Activated B cell treated with CpG ODN at 0.5 μM for 24 hours (primary cell): ENCODE data around the gene SHROOM2. TPM values are rescaled to one million over a fixed set of nuclear protein-coding genes. Genes with fewer than 3 reads are reported as not detected.

Experiments used
- ATAC-seq: fragments of 200-7000 bp; cut with Tn5 transposase; one replicate; pipeline ENCODE4 v1.10.0; 2021; ENCODE audit warnings: low read depth, mild to moderate bottlenecking, moderate library complexity
- CTCF ChIA-PET: fragments of 350-600 bp; sonication (Branson Sonifier 250); formaldehyde crosslinking; loops from one replicate; lab custom pipeline; 2021; ENCODE audit warnings: antibody characterized with exemption; lab: Charles Lee
- POLR2A ChIA-PET: fragments of 350-600 bp; sonication (Branson Sonifier 250); formaldehyde crosslinking; loops from one replicate; lab custom pipeline; 2021; ENCODE audit warnings: antibody characterized with exemption; lab: Charles Lee
- DNase-seq: peaks from one replicate; pipeline ENCODE4 v3.0.0; 2022
- H3K27ac Mint-ChIP-seq: one replicate; pipeline ENCODE4 v1.8.0; 2020; ENCODE audit warnings: mixed read lengths
- H3K27me3 Mint-ChIP-seq: one replicate; pipeline ENCODE4 v1.8.0; 2021; ENCODE audit warnings: mixed read lengths
- H3K36me3 Mint-ChIP-seq: one replicate; pipeline ENCODE4 v1.8.0; 2021; ENCODE audit warnings: low read depth, mixed read lengths
- H3K4me1 Mint-ChIP-seq: one replicate; pipeline ENCODE4 v1.8.0; 2021; ENCODE audit warnings: mixed read lengths
- H3K4me3 Mint-ChIP-seq: one replicate; pipeline ENCODE4 v1.8.0; 2020; ENCODE audit warnings: mild to moderate bottlenecking, mixed read lengths
- H3K9me3 Mint-ChIP-seq: one replicate; pipeline ENCODE4 v1.8.0; 2020; ENCODE audit warnings: mixed read lengths
- intact Hi-C: fragments of 100-400 bp; cut with micrococcal nuclease; formaldehyde crosslinking; loops from one replicate; pipeline ENCODE4 v1.15.1; 2024
- total RNA-seq: library from RNA; stranded (reverse); gene quantifications from 2 replicates; pipeline ENCODE4 v1.2.3, GENCODE V29; 2022
- TF ChIP-seq, protein P1 (sequence below): fragments of 200-600 bp; IDR thresholded peaks from one replicate; pipeline ENCODE4 v1.8.0; 2022; ENCODE audit warnings: antibody characterized with exemption, mild to moderate bottlenecking

Gene SHROOM2
- total RNA-seq, 1 donor from 2014 or later, result not detected

DNA sequence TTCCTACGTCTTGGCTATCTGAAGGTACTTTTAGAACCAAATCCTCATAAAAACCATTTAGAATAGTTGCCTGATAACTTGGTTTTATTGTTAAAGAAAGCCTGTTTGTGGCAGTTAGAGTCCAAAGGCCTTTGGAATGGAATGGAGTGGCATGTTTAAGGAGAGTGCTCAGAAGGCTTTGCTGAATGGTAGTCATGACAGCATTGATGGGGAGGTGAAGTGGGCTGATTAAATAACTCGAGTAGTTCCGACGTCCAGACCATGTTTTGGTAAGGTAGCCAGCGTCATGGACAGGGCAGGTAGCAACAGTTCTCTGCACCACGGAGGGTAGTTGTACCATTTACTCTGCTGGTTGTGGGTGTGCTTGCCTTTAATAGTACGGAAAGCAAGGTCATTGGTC lies 94.6 kb downstream of the SHROOM2 start:
- Mint-ChIP-seq H3K9me3 (no peaks in the 10 kb centered on the region), H3K4me1 (peaks cover 2% of the 10 kb centered on the region), H3K27ac (no peak overlapping the region), H3K27me3 (peaks cover 3% of the 10 kb centered on the region), H3K36me3 (no peaks in the 10 kb centered on the region), H3K4me3 (no peak overlapping the region)
- POLR2A ChIA-PET, result no interaction called here
- CTCF ChIA-PET, result no interaction called here
- ATAC-seq (no peak), DNase-seq (no peak)
- intact Hi-C loops, result loop anchor here (10.0 kb wide), 1 partner anchor 714 kb away; no protein-coding TSS in a partner anchor
- TF ChIP-seq, protein P1, sequence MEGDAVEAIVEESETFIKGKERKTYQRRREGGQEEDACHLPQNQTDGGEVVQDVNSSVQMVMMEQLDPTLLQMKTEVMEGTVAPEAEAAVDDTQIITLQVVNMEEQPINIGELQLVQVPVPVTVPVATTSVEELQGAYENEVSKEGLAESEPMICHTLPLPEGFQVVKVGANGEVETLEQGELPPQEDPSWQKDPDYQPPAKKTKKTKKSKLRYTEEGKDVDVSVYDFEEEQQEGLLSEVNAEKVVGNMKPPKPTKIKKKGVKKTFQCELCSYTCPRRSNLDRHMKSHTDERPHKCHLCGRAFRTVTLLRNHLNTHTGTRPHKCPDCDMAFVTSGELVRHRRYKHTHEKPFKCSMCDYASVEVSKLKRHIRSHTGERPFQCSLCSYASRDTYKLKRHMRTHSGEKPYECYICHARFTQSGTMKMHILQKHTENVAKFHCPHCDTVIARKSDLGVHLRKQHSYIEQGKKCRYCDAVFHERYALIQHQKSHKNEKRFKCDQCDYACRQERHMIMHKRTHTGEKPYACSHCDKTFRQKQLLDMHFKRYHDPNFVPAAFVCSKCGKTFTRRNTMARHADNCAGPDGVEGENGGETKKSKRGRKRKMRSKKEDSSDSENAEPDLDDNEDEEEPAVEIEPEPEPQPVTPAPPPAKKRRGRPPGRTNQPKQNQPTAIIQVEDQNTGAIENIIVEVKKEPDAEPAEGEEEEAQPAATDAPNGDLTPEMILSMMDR, result no peak

DNA sequence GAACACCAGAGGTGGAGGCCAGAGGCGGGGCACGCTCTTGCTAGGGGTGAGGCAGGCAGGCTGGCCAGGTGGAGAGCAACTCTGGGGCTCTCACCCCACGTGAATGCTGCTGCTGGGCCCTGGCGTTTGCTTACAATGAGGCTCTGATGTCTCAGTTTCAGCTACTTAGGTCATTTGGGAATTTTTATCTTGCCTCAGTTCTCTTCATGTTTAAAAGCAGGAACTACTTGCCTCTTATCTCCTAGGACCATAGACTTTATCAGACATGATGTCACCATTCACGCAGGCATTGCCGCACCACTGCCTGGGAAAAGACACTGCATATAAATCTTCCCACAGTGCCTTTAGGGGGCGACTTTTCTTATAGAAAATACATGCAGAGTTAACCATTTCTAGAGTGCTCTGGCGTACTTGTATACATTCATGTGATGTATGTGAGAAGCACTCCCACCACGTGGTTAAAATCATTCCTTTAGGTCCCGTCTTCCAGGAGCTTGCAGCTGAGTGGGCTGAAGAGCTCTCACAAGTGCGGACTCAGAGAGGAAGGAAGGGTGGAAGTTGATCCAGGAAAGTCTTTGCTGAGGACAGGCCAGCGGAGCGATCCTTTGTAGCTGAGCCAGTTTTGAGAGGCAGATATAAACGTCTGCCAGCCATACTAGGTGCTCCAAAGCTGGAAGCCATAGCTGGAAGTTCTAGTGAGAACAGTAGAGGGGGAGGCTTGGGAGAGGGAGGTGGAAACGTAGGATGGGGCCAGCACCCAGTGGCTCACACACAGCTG lies 96.6 kb downstream of the SHROOM2 start:
- Mint-ChIP-seq H3K36me3 (no peaks in the 10 kb centered on the region), H3K27me3 (peaks cover 3% of the 10 kb centered on the region), H3K27ac (no peak overlapping the region), H3K9me3 (no peaks in the 10 kb centered on the region), H3K4me1 (peaks cover 2% of the 10 kb centered on the region), H3K4me3 (no peak overlapping the region)
- DNase-seq, result no peak
- intact Hi-C loops, result loop anchor here (10.0 kb wide), 1 partner anchor 712 kb away; no protein-coding TSS in a partner anchor
- ChIA-PET POLR2A (no interaction called here), CTCF (interaction anchor here (1.7 to 2.3 kb wide), 2 partner anchors 112 to 236 kb away, joined by 5 to 8 read pairs; no protein-coding TSS in a partner anchor)
- TF ChIP-seq, protein P1, result no peak
- ATAC-seq, result no peak

DNA sequence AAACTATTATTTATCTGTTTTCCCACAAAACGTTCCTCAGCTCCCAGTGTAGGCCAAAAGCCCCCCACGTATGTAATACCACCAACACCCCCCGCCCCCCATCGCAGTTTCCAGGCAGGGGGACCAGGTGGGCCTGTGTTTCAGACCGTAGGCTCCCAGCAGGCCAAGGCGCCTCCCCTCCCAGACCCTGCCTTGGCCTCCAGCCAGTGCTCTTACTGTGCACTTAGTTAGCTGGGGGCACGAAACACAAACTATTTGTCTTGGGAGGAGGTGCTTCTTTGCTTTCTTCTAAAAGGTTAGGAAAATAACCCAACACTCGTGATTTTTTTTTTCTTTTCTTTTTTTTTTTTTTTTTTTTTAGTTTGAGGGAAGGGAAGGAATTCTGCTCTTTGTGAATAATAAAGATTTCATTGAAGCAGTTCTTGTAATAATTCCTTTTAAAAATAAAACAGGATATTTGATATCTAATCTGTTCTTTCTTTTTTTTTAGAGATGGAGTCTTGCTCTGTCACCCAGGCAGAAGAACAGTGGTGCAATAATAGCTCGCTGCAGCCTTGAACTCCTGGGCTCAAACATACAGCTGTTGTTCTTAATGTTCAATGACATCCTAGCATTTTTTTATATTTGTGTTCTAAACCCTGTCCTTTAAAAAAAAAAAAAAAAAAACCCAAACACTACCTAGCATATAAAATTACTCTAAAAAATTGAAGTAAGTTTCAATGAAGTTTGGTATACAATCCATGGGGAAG lies 98.0 kb downstream of the SHROOM2 start:
- ChIA-PET CTCF (interaction anchor here (1.7 to 2.3 kb wide), 2 partner anchors 111 to 234 kb away, joined by 5 to 8 read pairs; no protein-coding TSS in a partner anchor), POLR2A (interaction anchor here (0.6 to 0.7 kb wide), 2 partner anchors 119 to 235 kb away, joined by 4 to 8 read pairs; no protein-coding TSS in a partner anchor)
- Mint-ChIP-seq H3K36me3 (no peaks in the 10 kb centered on the region), H3K27me3 (peaks cover 3% of the 10 kb centered on the region), H3K4me1 (peaks cover 2% of the 10 kb centered on the region), H3K4me3 (no peak overlapping the region), H3K27ac (no peak overlapping the region), H3K9me3 (no peaks in the 10 kb centered on the region)
- TF ChIP-seq, protein P1, result no peak
- no peak for DNase-seq
- no peak for ATAC-seq
- intact Hi-C loops, result loop anchor here (10.0 kb wide), 1 partner anchor 711 kb away; no protein-coding TSS in a partner anchor

DNA sequence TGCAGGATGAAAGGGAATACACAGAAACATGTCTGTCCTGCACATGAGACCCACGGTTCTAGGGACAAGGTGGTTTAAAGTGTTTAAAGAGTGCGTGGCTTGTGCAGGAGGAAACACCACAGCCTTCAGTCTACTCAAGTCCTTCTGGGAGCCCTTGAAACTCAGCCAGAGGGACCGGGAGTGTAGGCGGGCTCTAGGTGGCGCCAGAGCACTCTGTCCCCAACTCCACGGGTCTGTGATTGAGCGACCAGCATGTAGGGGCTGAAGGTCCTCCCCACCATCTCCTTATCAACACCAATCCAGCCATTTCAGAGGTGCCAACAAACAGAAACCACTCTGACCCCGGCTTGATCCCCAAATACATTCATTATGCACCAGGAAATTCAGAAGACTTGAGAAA lies 98.9 kb downstream of the SHROOM2 start:
- H3K27ac Mint-ChIP-seq, result no peak overlapping the region
- no peaks in the 10 kb centered on the region for H3K36me3 Mint-ChIP-seq
- POLR2A ChIA-PET, result interaction anchor here (0.7 kb wide), 1 partner anchor 200 kb away, joined by 7 read pairs; no protein-coding TSS in a partner anchor
- TF ChIP-seq, protein P1, result no peak
- CTCF ChIA-PET, result no interaction called here
- DNase-seq (peak; percentile 35), ATAC-seq (peak; percentile 85)
- intact Hi-C loops, result loop anchor here (1.0 to 10.0 kb wide), 4 partner anchors 57 to 710 kb away; no protein-coding TSS in a partner anchor
- peaks cover 3% of the 10 kb centered on the region for H3K27me3 Mint-ChIP-seq
- H3K4me3 Mint-ChIP-seq, result no peak overlapping the region
- peaks cover 2% of the 10 kb centered on the region for H3K4me1 Mint-ChIP-seq
- H3K9me3 Mint-ChIP-seq, result no peaks in the 10 kb centered on the region
